Esophagus (tissue), 2 donors: ENCODE results near the gene GYG1. TPM values are rescaled to one million over a fixed set of nuclear protein-coding genes. Genes with fewer than 3 reads are reported as not detected.
A peak's percentile ranks its signal among the peaks of the same experiment; 100 is the strongest.

ENCODE experiments used
- H3K27ac ChIP-seq, 2 donors: one replicate each; pipeline ENCODE4 v1.5.1; 2013; ENCODE audit warnings: low read depth in 2 of 2, mild to moderate bottlenecking in 2 of 2, inconsistent platforms in 1 of 2, low read length in 1 of 2, moderate library complexity in 1 of 2
- H3K27me3 ChIP-seq, 2 donors: one replicate each; pipeline ENCODE4 v1.6.1; 2013; ENCODE audit warnings: low read length in 2 of 2, control low read depth in 1 of 2, mild to moderate bottlenecking in 1 of 2; ENCODE audit not compliant: insufficient read depth in 2 of 2, control insufficient read depth in 1 of 2
- H3K36me3 ChIP-seq, 2 donors: one replicate each; pipeline ENCODE4 v1.6.1; 2013; ENCODE audit warnings: low read length in 1 of 2; ENCODE audit not compliant: control insufficient read depth in 2 of 2, insufficient read depth in 2 of 2
- H3K4me1 ChIP-seq, 2 donors: one replicate each; pipeline ENCODE4 v1.6.1; 2013; ENCODE audit warnings: low read length in 1 of 2; ENCODE audit not compliant: control insufficient read depth in 2 of 2, insufficient read depth in 2 of 2
- H3K4me3 ChIP-seq, 2 donors: one replicate each; pipeline ENCODE4 v1.5.1; 2013; ENCODE audit warnings: low read length in 2 of 2, mild to moderate bottlenecking in 2 of 2, low read depth in 1 of 2, moderate library complexity in 1 of 2
- H3K9me3 ChIP-seq, 2 donors: one replicate each; pipeline ENCODE4 v1.6.1; 2013; ENCODE audit warnings: mild to moderate bottlenecking in 2 of 2, low read depth in 1 of 2, low read length in 1 of 2, moderate library complexity in 1 of 2; ENCODE audit not compliant: control insufficient read depth in 2 of 2, insufficient read depth in 1 of 2
- WGBS, 2 donors: extraction: QIAGEN DNeasy Blood & Tissue Kit; methylation state at CpG; one replicate each; pipeline ENCODE4 v1.1.7; 2013; 5-methylcytosine and 5-hydroxymethylcytosine counted together
- polyA plus RNA-seq, 2 donors: library from polyadenylated mRNA; stranded (reverse); fragments of 200-250 nt; gene quantifications; one replicate each; pipeline ENCODE4 v1.2.3, GENCODE V29; 2013
- donor health status: healthy with polysubstance abuse.
- donor health status: Bipolar disorder and iron deficiency.

GYG1 gene
- polyA plus RNA-seq, 2 donors = 10.9 to 37.8 TPM

DNA sequence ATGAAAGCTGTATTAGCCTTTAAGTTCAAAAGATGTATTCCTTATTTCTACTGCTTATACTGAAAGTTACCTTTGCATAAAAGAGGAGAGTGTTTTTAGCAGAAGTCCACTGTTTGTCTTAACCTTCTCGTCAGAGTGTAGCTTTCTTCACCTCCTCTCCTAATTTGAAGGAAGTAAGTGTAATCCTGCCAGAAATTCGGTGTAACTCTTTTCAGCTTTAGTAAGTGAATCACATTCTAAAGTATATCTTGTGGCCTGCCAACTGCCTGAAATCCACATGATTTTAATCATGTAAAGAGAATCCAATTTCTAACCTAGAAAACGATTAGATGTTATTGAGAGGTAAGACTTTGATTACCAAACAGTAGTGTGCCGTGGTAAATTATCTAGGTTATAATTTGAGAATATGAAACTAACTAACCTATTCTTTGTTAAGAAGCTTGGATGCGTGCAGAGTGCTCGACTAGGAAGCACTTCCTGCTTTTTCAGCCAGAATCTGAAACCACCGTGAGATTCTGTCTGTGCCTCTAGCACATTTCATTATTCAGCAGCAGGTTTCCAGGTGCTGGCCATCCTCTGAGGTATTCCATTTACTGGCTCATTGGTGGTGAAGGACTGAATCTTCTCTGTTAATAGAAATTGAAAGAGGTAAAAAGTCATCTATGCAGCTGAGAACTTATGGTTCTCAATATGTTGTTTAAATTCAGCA, 7.5 kb downstream of the GYG1 start:
- no peaks in the 10 kb centered on the region for H3K27me3 ChIP-seq
- WGBS, 2 donors = 27 to 39% methylated on average over 7 of the region's 7 CpGs
- H3K4me3 ChIP-seq = no peak overlapping the region
- no peaks in the 10 kb centered on the region for H3K9me3 ChIP-seq
- no peak overlapping the region for H3K27ac ChIP-seq
- no peaks in the 10 kb centered on the region for H3K4me1 ChIP-seq
- peaks cover 2 to 3% of the 10 kb centered on the region in 2 donors for H3K36me3 ChIP-seq

DNA sequence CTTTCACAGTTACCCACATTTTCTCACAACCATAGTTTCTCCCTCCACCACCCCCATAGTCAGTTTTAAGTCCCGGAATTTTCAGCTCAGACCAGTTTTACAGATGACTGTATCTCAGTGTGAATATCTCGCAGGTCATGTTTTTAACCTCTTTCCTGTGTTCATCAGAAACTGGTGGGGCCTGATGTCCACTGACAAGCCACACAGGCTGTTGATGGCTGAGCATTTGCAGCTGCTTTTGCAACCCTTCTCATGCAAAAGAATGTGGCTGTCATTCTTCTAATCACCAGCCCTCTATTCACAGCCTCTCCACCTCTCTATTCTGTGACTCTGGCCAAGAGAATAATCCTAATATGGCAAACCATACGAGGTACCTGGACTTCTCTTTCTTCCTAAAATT, 8.5 kb downstream of the GYG1 start:
- Histone ChIP-seq H3K4me1 (no peaks in the 10 kb centered on the region), H3K36me3 (peaks cover 3 to 5% of the 10 kb centered on the region in 2 donors), H3K9me3 (no peaks in the 10 kb centered on the region), H3K27ac (no peak overlapping the region), H3K27me3 (no peaks in the 10 kb centered on the region), H3K4me3 (no peak overlapping the region)
- WGBS, 2 donors = 76 to 77% methylated on average over 3 of the region's 3 CpGs

DNA sequence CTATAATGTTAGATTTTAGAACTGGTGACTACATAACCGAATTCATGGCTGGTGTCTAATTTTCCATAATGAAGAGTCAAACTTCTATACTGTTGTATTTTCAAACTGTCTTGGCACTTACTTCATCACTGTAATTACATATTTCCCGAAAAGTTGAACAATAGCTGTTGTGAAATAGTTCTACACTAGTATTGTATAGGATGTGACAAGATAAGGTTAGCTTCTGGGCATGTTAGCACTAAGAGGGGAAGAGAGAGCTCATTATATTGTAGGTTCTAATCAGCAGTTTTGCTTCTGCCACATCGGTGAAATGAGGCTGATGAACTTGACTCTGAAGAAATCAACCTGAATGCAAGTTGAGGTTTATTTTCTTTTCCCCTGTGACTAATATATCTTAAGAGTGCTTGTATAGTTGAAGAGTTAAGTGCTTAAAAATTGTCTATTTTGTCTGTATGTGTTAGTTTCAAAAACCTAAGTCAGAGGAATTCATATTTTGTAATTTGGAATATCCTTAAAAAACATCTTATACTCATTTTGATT, 8.9 kb downstream of the GYG1 start:
- Histone ChIP-seq H3K9me3 (no peaks in the 10 kb centered on the region), H3K27me3 (no peaks in the 10 kb centered on the region), H3K4me1 (no peaks in the 10 kb centered on the region), H3K36me3 (peaks cover 3 to 5% of the 10 kb centered on the region in 2 donors), H3K4me3 (no peak overlapping the region), H3K27ac (no peak overlapping the region)
- WGBS, 2 donors = 68 to 71% methylated on average over 3 of the region's 3 CpGs

DNA sequence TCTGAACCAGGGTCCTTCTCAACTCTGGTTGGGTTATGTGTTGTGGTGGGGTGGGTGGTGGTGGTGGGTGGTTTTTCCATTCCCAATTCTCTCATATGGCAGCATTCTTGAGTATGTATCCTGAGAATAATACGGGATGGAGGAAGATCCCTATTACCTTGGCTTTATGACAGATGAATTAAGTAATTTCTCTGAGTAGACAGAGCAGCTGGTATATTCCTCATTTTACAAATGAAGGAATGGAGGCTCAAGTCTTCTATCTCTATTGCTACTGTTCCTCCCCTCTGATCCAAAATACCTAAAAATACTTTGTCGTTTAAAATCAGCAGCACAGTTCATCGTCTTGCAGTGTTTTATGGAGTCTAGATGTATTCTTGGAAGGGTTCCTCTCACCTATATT, 10.4 kb downstream of the GYG1 start:
- no peak overlapping the region for H3K4me3 ChIP-seq
- H3K4me1 ChIP-seq = no peaks in the 10 kb centered on the region
- no peaks in the 10 kb centered on the region for H3K27me3 ChIP-seq
- H3K9me3 ChIP-seq = no peaks in the 10 kb centered on the region
- H3K27ac ChIP-seq = no peak overlapping the region
- H3K36me3 ChIP-seq = peaks cover 3 to 5% of the 10 kb centered on the region in 2 donors
- 93 to 94% methylated on average over 3 of the region's 3 CpGs for WGBS, 2 donors

DNA sequence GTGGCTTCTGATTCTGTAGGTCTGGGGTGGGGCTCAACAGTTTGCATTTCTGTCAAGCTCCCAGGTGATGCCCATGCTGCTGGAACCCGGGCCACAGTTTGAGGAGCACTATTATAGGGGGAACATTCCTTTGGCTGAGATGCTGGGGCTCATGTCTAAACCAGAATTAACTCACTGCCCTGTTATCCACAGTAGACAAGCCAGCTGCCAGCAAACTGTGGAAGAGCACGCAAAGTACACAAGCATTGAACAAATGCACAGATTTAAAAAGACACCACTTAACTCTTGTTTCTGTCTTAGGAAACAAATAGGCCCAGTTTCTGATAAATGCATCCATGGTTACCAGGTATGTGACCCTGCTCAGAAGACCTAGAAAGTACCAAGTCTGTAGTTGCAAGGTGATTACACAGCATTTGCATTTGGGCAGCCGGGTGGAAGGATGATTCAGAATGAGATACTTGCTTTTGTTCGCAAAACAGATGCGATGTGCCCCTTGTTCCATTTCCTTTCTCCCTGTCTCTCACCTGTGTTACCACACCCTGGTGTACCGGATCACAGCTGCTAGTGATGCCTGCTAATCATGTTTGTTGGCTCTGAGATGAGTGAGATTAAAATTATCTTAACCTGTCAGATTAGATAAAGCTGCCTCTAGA, 12.4 kb downstream of the GYG1 start:
- Histone ChIP-seq H3K36me3 (peaks cover 5 to 8% of the 10 kb centered on the region in 2 donors), H3K27me3 (no peaks in the 10 kb centered on the region), H3K4me3 (no peak overlapping the region), H3K9me3 (no peaks in the 10 kb centered on the region), H3K4me1 (no peaks in the 10 kb centered on the region), H3K27ac (no peak overlapping the region)
- 67 to 70% methylated on average over 6 of the region's 6 CpGs for WGBS, 2 donors

DNA sequence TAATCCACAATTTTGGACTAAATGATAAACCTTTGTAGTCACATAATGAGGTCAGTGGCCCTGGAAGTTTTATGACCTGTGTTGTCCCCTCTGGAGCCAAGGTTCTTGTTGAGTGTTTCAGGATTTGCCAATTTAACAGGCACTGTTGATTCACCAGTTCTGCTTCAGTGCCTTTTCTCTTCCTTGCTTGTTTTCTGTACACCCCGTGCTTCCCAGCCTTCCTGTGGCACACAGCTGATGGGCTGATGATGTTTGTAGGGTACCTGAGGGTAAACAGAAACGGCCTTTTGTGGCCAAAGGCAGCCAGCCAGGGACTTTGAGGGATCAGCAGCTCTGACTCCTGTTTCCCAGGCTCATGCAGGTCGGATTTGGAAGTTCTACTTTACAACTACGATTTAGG, 13.3 kb downstream of the GYG1 start:
- WGBS, 2 donors = 45 to 54% methylated on average over 4 of the region's 4 CpGs
- Histone ChIP-seq H3K36me3 (peaks cover 5 to 12% of the 10 kb centered on the region in 2 donors), H3K4me1 (no peaks in the 10 kb centered on the region), H3K9me3 (no peaks in the 10 kb centered on the region), H3K27me3 (no peaks in the 10 kb centered on the region), H3K27ac (peak overlapping the region in 1 of 2 donors; percentile 10), H3K4me3 (no peak overlapping the region)

DNA sequence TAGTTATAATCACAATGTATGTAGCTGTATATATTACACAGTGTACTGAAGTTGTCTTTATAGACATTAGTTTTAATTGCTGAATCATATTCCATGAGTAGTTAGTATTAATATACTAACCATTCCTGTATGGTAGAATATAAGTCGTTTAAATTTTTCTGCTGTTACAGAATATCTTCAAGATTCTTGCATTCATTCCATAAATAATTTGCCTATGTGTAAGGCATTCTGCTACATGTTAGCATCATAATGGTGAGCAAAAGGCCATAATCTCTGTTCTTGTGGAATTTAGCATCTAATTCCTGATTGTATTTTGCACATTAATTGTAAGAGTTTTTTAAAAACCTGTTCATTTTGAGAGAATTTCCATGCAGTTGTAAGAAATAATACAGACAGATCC, 14.1 kb downstream of the GYG1 start:
- Histone ChIP-seq H3K36me3 (peaks cover 5 to 14% of the 10 kb centered on the region in 2 donors), H3K4me1 (no peaks in the 10 kb centered on the region), H3K27me3 (no peaks in the 10 kb centered on the region), H3K27ac (no peak overlapping the region), H3K9me3 (no peaks in the 10 kb centered on the region), H3K4me3 (no peak overlapping the region)
- 83 to 87% methylated on average over 1 of the region's 1 CpG for WGBS, 2 donors

DNA sequence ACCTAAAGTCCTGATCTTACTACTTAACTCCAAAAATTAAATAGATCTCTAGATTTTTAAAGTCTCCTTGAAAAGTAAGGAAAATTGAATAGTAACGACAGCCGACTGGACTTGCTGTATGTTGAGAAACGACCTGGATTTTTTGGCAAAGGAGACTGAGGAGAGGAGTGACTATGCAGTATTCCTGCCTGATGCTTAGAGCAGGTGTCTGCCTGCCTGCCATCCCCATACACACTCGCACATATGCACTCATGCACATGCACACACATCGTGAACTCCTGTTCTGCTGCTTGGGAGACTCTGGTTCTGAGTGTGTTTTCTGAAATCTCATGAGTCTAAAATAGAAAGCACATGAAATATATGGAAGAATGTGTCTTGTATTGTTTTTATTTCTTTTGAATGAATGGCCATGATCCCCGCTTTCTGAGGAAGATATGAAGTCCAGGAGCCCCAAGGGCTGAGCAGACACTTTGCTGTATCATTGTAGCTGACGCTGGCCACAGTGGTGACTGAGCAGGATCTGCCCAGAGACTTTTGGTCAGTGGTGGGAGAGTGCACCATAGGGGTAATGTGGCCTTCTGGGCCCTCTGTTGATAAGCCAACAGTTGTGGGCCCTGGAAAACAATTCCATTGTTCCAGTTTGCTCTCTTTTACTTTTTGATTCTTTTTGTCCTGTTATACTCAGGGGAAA, 16.4 kb downstream of the GYG1 start:
- H3K27me3 ChIP-seq = no peaks in the 10 kb centered on the region
- WGBS, 2 donors = 90 to 91% methylated on average over 7 of the region's 7 CpGs
- H3K27ac ChIP-seq = no peak overlapping the region
- H3K9me3 ChIP-seq = no peaks in the 10 kb centered on the region
- no peaks in the 10 kb centered on the region for H3K4me1 ChIP-seq
- no peak overlapping the region for H3K4me3 ChIP-seq
- H3K36me3 ChIP-seq = peaks cover 5 to 17% of the 10 kb centered on the region in 2 donors

DNA sequence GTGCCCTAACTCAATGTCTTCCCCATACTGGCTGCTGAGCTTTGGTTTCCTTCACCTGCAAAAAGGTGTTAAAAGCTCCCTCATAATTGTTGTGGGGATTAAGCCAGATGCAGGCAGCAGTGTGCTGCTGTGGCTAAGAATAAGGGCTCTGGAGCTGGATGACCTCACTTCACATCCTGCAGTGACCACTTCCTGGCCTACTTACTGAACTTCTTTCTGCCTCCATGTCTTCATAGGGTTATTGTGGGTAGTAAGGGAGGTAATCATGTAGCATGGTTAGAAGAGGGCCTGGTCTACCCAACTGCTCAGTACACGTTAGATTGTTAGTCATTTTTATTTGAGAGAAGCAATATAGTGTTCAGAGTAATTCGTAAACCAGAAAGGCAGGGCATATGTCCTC, 18.4 kb downstream of the GYG1 start:
- Histone ChIP-seq H3K36me3 (peaks cover 0 to 17% of the 10 kb centered on the region in 2 donors), H3K27ac (no peak overlapping the region), H3K27me3 (no peaks in the 10 kb centered on the region), H3K9me3 (no peaks in the 10 kb centered on the region), H3K4me1 (no peaks in the 10 kb centered on the region), H3K4me3 (no peak overlapping the region)
- 84 to 86% methylated on average over 2 of the region's 2 CpGs for WGBS, 2 donors
